NCI-H345 treated with DMSO at 0.1 percent for 48 hours (cell line): ENCODE results near the gene EPB41.
"Not testable (repeated sequence)": the region's sequence is repeated elsewhere in the genome, so short reads cannot be mapped to it uniquely, and the experiment has no call there.

ENCODE experiments used
- DNase-seq: peaks from one replicate; lab custom pipeline; 2025; ENCODE audit not compliant: unreplicated experiment; lab: John Stamatoyannopoulos, UW

EPB41 gene

DNA sequence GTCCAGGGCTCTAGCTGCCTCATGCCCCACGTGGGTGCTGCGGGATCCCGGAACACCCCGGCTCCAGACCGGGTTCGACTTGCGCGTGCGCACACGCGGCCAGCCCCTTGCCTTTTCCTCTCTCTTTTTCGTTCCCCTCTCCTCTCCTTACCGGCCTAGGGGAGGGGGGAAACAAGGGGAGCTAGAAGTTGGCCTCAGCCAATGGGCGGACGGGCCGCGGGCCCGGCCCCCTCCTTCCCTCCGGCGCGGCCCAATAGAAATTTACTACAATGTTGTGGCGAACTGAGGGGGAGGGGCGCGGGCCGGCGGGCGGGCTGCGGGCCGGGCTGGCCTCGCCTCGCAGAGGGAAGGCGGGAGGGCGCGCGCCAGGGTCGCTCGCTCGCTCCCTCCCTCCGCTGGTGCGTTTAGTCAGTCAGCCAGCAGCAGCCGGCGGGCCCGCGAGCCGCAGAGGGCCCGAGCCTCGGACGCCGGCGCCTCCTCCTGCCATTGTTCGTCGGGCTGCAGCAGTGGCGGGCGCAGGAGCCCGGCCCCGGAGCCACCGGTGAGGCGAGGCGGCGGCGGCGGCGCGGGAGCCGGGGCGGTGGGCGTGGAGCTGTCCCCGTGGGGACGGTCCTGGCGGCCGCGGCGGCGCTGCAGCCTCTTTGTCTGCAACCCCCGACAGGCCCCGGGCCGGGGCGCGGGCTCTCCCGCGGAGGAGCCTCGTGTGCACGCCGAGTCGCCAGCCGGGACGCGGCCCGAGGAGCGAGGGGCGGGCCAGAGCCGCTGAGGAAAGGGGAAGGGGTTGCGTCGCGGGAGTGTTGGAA is at the start of gene EPB41:
EPB41 (plus strand) TSS at position 342 of the 803 bp plus-strand sequence. CDS start 72,869 bp downstream, outside the sequence.
- DNase-seq = peak; percentile 96

DNA sequence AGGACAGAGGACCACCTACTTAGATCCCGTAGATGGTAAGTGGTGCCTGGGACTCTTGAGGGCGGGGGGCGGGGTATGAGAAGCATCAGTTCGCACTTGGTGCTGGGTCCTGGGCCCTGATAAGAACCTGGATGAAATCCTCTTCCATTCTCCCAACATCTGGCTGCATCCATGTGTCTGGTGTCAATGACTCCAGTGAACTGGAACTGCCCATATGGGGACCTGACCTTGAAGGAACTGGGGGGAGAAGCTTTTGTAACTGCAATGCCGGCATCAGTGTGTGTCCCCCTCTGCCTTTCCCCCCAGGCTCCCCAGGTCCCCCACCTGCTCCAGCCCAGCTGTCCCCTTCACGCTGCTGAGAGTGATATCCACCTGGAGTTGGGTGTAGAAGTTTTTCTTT is 49.7 kb upstream of the EPB41 start:
- DNase-seq = no peak

DNA sequence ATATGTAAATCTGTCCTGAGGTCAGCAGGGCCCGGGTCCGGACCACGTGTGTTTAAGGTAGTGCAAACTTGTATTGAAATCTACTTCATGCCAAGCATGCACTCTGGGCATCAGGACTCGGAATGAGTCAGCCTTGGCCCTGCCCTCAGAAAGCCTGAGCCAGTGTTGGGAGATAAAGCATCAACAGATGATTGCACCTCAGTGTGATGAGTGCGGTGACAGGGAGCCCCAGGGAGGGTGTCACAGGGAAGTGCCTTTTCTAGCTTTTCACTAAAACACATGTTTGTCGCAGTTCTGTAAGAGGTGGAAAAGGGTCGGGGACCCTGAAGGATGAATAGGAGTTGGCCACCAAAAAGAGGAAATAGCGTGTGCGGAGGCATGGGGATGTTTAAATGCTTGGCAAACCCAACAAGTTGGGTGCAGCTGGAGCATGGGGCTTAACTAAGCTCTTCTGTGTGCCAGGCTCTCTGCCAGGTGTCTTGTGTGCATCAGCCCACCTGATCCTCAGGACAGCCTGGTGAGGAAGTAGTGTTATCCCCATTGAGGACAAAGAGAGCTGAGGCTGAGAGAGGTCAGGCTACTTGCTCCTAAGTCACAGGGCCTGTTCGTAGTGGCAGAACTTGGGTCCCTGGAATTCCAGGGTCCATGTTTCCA is 48.2 kb upstream of the EPB41 start:
- no peak for DNase-seq

DNA sequence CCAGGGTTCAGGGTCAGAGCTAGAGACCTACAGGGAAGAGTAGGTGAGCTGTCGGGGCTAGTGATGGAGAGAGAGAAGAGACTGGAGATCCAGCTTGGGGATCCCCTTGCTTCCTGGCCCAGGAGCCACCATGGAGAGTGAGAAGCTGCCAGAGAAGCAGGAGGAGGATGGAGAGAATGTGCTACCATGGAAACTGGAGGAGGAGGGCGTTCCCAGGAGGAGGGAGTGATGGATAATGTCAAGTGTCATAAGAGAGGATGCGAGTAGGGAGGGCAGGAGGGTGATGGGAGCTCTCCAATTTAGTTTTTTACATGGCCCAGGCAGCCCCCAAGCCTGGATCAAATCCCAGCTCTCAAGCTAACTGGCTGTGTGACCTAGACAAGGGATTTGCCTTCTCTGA is 46.5 kb upstream of the EPB41 start:
- DNase-seq = no peak

DNA sequence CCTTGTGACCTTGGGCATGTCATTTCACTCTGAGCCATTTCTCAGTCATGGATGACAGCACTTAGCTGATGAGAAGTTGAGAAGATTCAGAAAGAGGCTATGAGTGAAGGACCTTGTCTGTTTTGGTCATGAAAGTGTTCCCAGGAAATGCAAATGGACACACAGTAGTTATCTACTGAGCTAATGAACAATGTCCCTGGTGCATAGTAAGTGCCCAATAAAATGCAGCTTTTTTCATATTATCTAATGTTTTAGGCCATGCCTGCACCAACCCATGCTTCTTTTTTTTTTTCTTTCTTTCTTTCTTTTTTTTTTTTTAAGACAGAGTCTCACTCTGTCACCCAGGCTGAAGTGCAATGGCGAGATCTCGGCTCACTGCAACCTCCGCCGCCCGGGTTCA is 44.4 kb upstream of the EPB41 start:
- DNase-seq = no peak

DNA sequence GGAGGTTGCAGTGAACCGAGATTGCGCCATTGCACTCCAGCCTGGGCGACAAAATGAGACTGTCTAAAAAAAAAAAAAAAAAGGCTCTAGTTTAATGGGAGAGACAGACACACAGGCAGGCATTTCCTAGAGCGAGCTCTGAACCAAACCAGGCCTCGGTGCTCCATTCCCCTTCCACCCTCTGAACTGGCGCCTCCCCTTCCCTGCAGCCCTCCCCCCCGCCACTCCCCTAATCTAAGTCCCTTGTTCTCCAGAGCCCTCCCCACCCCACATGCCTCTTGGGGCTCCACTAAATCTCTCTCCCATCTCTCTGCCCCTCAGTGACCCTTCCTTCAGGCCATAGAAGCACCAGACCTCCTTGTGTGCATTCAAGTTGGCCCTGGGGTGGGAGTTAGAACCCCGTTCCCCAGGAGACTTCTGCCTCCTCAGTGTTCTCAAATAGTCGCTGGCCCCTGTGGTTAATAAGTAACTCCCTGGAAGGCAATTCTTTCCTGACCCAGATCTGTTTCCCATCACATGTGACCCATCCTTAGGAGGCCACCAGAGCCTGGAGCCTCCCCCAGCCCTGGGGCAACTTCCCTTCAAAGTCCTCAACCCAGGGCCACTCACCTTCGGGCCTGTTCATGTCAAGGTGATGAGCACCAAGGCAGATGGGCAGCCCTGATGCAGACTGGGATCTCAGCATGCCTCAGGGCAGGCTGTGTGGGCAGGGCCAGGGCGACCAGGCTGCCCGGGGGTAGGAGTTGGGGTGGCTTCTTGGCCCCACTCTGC is 42.6 kb upstream of the EPB41 start:
- DNase-seq = no peak

DNA sequence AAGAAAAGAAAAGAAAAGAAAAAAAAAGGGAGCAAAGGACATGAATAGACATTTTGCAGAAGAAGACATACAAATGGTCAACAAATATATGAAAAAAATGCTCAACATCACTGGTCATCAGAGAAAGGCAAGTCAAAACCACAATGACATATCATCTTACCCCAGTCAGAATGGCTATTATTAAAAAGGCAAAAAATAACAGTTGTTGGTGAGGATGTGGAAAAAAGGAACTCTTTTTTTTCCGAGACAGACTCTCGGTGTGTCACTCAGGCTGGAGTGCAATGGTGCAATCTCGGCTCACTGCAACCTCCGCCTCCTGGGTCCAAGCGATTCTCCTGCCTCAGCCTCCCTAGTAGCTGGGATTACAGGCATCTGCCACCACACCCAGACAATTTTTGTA is 39.2 kb upstream of the EPB41 start:
- DNase-seq = not testable (repeated sequence)

DNA sequence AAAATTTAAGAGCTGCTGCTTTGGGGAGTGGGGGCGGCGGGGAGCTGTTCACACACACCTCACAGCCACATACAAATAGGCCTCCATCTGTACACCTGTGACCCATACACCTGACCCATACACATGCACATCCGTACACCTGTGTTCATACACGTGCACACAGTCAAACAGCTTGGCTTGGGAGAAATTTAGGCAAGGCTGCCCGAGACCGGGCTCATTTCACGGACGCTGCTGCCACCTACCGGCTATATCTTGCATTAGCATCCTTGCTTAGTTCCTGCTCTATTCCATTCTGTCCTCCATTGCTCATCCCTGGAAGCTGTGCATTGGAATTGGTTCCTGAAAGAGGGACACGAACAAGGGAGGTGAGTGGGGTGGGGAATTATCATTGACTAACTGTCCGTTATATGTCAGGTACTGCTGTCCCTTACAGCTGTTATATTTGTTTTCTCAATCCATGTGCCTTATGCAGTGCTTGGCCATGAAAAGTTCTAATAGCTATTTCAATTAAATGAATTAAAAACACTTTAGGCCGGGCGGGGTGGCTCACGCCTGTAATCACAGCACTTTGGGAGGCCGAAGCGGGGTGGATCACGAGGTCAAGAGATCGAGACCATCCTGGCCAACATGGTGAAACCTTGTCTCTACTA is 37.1 kb upstream of the EPB41 start:
- DNase-seq = peak; percentile 81

DNA sequence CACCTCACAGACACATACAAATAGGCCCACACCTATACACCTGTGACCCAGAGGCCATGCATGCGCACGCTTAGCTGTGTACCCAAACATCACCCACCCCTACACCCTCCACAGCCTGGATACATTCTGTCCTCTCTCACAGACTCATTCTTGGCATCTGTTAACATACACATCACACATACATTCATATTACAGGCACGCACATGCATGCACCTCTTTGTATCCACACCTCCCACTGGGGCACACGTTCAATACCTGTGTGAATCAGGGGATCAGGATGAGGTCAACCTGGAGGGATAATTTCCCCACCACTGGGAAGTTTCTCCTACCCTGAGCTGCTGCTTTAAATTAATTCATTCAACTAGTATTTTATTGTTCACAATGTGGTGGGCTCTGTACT is 35.6 kb upstream of the EPB41 start:
- DNase-seq = no peak

DNA sequence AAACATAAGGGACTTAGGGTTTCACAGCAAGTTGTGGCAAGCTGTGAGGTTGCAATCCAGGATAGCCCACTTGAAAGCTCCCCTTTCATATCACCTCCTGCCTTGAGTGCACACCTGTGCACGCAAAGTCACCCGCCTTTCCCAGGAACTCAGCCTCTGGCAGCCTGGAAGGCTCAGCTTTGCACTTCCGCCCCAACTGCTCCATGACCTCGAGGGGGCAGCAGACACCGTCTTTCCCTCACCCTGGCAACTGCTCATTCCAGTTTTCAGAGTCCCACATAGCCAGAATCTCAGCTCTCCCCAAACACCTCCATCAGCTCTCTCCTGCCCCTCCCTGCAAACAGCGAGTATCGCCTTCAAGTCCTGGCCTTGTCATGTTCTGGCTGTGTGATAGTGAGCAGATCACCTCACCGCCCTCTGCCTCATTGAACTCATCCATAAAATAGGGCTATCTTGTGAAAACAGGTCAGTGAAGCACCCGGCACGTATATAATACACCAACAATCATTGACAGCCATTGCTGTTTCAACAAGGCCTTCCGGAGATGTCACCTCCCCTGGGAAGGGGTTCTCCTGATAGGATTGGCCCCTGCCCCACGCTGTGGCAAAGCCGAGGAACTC is 32.2 kb upstream of the EPB41 start:
- peak; percentile 86 for DNase-seq

DNA sequence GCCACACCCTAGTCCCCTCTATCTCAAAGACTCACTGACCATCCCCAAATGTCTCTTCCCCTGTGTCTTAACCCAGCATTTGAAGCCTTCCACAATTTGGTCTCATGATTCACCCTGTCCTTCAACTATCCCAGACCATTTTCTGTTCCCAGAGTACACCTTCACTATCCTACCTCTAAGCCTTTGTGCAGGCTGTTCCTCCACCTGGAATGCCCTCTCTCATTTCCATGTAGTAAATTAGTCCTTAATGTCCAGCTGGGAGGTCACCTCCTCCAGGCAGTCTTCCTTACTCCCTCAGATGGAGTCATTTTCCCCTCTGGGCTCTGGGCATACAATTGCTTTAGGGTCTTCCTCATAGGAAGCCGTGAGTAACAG is 31.1 kb upstream of the EPB41 start:
- no peak for DNase-seq

DNA sequence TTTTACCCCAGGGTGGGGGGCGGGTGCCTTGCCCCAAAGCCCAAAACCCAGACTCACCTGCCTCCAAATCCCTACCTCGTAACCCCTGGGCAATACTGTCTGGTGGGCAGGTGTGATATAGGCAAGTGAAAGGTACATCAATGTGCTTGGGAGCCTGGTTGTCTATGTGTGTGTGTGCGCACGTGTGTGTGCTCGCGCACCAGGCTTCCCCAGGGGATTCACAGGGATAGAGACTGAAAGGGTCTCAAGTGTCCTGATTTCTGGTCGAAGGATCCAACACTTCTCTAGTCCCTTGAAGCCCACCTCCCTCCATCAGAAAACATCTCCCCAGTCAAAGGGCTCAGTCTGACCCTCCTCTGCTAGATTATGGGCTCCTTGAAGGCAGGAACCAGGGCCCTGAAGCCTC is 28.9 kb upstream of the EPB41 start:
- DNase-seq = no peak

DNA sequence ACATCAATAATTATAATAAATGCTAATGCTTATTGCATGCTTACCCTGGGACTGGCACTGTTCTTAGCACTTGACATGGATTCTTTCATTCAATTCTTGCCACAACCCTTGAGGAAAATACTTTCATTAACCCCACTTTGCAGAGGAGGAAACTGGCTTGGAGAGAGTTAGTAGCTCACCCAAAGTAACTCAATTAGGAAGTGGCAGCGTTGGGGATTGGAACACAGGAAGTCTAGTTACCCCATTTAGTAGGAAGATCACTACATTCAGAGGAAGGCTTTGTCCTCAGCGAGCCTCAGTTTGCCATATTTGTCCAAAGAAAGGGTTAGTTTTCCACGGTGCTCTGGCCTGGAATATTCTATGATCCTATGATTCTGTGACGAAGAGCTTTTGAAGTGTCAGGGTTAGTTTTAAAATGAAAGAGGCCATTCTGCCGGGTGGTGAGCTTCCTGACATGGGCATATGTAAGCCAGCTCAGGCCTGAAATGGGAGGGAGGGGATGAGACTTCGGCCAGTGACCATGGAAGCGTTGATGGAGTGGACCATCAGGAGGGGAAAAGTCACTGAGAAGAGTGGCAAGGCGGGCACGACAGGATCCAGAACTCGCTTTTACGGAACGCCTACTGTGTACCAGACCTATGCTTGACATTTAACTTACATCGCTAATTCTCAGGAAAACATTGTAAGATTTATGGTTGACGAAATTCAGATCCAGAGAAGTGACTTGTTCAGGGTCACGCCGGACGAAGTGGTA is 28.2 kb upstream of the EPB41 start:
- no peak for DNase-seq

DNA sequence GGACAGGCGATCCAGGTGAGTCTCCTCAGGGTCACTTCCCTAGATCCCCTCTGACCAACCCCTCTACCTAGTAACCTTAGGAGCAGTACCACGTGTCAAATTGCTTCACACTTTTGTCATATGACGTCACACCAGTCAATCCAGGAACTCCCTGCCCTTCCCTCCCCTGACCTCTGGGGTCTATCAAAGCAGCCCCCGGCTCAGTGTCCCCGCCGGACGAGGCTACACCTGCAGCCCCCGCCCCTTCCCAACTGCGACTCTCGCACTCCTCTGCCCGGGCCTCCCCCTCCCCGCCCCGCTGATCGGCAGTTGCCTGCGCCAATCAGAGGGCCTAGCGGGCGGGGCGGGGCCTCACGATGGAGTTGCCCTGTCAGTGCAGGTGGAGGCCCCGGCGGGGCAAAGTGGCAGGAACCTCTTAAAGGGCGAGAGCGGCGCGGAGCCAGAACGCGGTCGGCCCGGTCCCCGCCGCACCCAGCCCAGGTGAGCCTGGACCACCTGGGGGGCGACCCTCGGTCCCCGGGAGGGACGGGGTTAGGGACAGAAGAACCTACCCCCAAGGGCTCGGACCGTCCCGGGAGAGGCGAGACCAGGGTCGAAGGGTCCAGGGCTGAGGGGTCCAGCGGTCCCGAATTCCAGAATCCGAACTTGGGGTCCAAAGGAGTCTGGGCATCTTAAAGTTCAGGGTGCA is 27.5 kb upstream of the EPB41 start:
- DNase-seq = peak; percentile 43

DNA sequence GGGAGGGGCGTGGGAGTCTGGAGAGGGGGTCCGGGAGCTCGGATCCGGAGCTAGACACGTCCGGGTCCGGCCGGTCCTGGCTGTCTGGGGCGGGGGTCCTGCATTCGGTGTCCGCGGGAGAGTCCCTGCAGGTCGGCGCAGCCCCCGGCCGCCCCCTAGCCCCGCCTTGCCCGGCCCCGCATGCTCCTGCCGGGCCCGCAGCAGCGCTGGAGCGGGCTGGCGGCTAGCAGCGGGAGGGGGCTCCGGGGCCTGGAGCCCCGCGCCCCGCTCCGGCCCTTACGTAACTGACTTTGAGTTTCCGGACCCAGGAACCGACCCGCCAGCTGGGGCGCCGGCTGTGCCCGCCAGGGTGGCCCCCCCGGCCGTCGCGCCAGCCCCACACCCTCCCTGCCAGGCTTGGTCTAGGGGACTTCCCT is 26.9 kb upstream of the EPB41 start:
- DNase-seq = no peak

DNA sequence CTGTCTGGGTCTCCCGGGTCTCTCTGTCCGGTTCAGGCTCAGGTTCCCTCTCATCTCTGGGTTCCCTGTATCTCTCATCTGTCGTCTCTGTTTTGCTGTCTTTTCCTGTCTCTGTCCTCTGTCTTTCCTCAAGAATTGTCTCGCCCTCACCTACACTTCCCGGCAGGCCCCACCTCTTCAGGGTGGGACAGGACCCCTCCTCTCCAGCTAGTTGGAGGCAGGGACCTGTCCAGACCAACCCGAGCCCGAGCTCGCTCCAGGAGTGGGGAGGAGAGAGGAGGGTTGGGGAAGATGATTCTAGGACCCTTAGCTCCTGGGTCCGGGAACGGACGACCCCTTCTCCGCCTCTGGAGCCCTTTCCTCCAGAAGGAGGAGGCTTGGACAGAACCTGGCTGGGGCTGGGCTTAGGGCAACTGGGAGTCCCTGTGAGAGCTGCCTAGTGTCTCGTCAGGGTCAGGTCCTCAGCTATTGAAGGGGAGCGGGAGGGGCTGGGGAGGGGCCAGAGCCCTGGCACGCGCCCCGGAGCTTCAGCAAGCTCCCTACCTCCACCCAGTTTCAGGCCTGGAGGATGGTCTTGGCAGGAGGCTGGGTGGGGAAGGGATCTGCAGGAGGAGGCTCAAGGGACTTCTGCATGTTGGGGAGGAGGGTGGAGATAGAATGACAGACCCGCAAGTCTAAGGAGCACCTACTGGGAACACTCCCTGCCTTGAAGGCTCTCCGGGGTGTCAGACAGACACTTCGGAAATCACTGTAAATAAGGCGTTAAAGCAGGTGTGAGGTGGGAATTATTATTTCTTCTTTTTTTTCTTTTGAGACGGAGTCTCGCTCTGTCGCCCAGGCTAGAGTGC is 26.3 kb upstream of the EPB41 start:
- no peak for DNase-seq

DNA sequence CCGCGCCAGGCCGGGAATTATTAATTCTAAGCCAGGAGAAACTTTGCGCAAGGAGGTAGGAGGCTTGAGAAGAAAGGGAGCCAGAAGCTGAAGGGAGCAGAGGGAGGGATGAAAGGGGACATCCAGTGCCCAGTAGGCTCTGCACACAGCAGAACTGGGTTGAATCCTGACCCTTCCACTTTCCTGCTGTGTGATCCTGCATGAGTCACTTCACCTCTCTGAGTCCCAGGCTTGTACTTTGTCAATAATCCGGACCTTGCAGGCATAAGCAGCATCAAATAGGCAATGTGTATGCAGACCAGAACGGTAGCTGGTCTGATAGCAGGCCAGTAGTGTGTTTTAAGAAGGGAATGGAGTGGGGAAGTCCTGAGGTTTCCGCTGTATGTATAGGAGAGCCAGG is 25.5 kb upstream of the EPB41 start:
- no peak for DNase-seq

DNA sequence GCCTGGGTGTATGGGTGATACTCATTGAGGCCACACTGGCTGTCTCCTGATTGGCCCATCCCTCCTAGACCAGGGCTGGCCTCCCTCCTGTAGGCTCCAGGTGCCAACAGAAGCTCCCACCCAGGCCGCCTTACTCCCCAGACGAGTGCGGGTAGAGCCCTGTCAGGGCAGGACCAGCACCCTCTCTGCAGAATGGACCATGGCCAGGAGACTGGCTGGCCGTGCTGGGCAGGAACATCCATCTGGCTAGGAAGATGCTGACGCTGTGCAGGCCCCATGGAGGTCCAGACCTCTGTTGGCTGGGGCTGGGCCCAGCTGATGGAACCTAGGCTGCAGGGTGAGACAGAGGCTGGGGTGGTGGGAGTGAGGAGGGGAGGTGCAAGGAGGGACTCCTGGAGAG is 25.0 kb upstream of the EPB41 start:
- DNase-seq = no peak

DNA sequence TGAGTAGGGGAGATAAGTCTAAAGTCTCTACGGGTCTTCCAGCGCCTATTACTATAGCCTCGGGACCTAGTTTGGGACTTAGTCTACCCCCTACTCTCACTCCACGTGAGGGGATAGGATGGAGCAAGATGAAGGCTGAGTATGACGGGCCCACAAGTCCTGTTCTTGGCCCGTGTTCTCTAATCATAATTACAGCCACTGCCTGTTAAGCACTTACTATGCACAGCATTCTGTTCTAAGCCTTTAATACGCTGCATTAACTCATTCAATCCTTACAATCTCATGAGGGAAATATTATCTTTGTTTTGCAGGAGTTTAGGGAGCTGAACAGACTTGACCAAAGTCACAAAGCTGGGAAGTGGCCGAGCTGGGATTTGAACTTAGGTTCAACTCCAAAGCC is 23.9 kb upstream of the EPB41 start:
- no peak for DNase-seq
